NCI-H1436 treated with DMSO at 0.1 percent for 48 hours (cell line): ENCODE data around the gene ACO1.

Experiments used
- DNase-seq: peaks from one replicate; lab custom pipeline; 2025; lab: John Stamatoyannopoulos, UW

Gene ACO1

DNA sequence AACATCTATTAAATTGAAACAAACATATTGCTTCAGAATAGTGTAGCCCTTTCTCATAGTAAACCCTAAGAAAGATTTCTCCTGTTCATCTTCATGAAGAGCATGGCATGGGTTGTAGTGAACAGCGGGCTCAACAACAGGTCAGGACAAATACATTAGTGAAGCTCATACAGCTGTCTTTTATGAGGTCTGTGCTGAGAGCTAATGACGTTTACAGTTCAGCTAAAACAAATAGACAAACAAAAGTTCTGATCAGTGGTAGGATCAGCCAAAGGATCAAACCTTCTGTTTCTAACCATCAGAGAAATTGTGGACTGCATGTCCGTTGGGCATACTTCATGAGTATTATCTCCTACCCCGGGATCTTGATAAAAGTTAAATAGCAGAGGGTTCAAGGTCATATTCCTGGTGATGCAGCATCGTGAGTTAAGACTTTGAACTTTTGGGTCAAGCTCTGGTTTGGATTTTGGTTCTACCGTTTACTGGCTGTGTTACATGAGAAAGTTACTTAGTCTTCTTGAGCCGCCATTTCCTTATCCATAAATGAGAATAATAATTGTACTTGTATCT, 37.9 kb downstream of the ACO1 start:
- no peak for DNase-seq

DNA sequence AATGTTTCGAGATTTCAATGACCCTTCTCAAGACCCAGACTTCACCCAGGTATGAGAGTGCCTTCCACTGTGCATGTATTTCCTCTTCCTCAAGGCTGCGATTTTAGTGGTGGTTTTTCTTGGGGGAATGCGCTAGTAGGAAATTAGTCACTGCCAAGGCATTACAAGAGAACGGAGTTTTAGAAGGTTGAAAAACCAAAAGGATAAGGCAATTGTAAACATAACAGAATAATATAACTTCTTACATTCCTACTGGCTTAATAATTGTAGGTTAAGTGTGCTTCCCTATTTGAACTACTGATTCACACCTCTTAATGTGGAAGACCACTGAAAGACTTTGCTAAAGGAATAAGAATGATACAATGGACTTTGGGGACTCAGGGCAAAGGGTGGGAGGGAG, 38.9 kb downstream of the ACO1 start:
- no peak for DNase-seq

DNA sequence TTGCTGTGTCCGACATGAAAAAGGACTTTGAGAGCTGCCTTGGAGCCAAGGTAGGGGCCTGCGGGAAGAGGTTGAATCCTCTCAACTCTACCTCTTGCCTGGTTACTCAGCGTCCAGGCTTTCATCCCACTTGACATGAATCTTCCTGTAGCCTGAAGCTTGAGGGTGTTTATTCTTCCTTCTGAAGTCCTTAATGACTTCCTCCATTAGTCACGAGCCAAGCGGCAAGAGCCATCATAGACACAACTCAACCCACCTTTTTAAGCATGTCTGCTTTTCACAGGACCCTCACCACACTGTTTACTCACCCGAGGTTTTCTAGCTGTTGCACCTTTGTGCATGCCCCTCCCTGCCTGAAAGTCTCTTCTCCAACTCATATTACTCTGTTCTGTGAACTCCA, 40.2 kb downstream of the ACO1 start:
- no peak for DNase-seq

DNA sequence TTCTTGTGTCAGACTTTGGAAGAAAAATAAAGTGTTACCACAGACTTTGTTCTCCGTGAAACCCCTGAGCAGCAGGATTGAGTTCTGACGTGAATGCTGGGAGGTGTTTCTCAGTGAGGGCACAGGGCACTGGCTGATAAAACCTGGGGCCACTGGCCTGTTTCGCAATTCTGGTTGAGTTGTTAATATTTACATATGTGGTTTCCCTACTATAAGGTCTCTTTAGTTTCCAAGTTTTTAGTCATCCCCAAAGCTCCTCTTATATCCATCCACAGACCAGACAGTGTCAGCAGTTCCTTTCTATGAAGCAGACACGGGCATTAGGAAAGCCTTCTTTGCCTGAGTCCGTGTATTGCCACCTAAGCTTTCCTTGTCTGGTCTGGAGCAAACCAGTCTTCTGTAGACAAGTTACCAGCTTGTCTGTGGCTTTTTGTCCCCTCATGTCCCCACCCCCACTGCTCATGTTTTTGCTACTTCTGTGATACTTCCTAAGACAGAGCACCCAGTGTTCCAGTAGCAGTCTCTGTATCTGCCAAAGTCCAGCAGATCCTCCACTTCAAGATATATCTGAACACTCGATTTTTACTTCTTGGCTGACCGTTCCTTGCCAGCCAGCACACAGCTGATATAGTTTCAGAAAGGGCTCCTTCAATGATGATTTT, 42.0 kb downstream of the ACO1 start:
- DNase-seq = no peak

DNA sequence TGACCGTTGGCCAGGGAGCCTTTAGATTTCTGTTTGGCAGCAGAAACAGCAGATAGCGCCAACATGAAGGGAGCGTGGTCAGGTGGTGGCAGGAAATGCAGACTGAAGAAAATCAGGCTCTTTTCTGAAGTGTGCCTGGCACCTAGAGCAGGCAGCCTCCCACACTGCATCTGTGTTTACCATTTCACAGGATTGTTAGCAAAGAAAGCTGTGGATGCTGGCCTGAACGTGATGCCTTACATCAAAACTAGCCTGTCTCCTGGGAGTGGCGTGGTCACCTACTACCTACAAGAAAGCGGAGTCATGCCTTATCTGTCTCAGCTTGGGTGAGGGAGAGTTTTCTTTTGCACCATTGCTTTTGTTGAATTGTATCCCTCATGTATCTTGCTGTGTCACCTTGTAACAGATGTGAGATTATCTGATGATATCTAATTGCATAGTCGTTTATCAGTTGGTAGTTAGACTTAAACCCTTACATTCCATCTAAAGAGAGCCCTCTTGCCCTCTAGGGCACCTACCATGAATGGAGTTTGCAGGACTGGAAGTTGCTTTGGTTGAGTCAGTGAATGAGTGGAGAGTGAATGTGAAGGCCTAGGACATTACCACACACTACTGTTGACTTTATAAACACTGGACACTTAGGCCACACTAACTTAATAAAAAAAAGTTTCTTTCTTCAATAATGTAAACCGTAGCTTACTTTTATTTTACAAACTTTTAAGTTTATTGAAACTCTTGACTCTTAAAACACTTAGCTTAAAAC, 42.8 kb downstream of the ACO1 start:
- no peak for DNase-seq

DNA sequence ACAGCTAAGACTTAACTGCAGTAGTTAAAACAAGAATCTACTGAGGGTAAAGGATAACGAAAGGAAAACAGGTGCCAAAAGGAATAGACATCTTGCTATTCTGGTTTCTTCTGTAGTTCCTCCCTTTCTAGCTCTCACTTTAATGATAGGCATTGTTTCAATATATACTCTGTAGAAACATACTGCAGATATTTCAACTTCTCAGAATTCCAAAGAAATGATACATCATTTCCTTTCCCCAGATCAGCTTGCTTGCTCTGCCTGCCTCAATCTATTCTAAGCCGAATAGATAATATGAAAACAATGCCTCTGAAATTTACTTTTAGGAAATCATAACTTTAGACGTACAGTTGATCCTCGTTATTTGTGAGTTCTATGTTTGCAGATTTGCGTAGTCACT, 46.3 kb downstream of the ACO1 start:
- DNase-seq = no peak

DNA sequence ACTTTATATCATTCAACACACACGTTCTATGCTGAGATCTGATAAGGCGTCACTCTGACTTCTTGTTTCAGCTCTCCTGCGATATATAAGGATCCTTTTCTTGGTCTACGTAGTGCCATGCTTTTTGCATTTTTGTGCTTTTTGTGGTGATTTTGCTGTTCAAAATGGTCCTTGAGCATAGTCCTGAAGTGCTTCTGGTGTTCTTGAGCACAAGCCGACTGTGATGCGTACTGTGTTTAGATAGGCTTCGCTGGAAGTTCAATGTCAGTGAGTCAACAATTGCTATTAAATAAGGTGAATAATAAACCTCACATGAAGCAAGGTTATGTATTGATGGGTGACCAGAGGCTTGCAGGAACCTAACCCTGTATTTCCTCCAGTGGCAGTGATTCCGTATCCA, 46.8 kb downstream of the ACO1 start:
- DNase-seq = no peak

DNA sequence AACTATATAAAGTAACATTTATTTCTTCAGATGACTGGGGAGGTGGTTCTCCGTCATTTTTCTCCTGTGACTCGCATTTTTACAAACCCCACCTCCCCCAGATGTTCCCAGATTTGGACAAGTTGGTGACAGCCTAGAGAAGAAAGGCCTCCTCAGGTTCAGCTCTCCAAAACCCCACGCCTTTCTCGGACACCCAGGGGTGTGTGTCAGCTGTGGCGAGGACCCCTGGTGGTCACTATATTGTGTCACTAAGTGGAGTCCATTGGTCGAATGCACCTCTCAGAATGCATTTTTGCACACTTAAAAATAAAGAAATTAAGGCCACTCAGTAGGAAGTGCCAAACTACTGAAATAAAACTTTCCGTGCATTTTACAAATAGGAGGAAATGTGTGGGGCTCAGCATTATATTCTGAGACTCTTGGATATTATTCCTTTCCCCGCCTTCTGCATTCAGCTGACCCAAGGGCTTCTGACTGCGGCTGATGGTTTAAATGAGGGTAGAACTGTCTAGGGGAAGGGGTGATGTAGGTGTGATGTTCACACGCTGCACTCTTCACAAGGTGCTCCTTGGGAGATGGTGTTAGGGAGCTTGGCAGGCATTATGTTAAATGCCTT, 47.6 kb downstream of the ACO1 start:
- no peak for DNase-seq

DNA sequence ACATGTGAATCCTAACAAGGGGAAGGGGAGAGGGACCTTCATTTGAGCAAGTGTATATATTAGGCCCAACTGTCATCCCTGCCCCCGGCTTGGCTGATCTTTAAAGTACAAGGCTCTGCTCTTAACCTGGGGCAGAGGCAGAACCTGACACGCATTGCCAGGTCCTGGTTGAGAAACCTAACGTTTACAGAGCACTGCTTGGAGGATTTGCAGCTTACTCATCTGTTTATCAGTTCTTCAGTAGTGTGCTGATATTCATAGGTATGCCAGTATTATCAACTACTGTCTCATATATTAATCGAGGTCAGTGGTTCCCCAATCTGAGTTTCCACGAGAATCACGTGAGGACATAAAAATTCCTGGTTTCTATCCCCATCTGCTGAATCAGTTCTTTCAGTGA, 50.4 kb downstream of the ACO1 start:
- DNase-seq = no peak

DNA sequence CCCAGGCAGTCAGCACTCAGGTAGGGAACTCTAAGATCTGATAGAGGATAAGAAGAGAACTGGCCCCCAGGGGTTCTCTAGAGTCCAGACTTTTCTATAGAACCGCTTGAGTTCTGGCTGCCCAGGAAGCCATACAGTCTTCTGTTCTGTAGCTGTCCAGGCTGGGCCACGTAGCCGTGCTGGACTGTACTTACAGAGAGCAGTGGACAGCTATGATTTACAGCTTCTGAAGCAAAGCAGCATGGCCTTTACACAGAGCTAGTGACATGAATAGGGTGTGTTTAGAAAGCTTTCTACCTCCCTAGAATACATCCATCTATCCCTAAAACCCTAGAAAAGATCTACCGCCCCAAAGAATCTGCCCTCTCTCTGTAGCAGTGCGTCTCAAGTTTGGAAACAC, 57.2 kb downstream of the ACO1 start:
- DNase-seq = no peak

DNA sequence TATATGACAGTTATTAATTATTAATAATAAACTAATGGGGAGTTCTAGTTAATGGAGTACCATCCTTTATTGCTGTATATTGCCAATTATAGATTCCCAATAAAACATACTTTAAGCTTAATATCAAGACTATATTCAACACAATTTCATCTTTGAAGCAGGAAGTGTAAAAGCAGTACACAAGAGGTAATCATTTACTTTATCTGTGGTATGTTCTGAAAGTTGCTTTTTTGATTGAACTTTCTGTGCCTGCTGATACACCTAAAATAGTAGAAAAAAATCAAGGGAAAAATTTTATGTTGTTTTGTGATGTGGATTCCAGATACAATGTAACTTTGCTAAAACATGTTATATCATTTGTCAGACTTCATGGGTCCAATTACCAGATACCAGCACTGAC, 58.0 kb downstream of the ACO1 start:
- no peak for DNase-seq

DNA sequence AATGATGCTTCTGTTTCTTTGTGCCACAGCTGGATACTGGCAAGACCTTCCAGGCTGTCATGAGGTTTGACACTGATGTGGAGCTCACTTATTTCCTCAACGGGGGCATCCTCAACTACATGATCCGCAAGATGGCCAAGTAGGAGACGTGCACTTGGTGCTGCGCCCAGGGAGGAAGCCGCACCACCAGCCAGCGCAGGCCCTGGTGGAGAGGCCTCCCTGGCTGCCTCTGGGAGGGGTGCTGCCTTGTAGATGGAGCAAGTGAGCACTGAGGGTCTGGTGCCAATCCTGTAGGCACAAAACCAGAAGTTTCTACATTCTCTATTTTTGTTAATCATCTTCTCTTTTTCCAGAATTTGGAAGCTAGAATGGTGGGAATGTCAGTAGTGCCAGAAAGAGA, 65.5 kb downstream of the ACO1 start:
- no peak for DNase-seq

DNA sequence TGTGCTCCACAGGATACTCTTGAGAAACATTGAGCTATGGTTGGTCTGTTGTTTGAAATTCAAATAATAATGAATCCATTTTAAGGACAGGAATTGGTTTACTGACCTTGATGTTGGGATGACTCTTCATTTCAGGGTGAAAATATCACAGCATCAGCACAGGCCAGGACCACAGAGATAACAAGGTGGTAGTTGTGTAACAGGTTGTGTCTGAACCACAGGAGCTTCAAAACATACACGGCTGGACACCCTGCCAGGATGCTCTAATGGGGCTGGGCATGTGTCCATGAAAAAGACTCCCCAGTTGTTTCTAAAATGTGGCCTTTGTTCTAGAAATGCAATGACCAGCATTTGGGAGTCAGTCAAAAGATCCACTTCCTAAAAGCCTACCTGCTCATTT, 69.8 kb downstream of the ACO1 start:
- no peak for DNase-seq

DNA sequence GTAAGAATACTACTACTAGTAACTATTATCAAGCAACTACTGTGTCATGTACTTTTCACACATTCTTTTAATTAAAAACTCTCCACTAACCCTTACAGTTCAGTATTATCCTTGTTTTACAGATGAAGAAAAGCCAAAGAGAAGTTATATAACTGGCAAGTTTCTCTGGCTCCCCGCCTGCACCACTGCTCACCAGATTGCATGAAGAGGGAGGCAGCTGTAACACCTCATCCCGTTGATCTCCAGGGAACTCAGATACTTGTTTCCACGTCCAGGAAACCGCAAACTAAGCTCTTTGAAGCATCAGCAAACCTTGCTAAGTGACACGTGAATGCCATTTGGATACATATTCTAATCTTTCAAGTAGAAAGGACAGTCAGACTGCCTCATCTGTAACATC, 71.3 kb downstream of the ACO1 start:
- no peak for DNase-seq

DNA sequence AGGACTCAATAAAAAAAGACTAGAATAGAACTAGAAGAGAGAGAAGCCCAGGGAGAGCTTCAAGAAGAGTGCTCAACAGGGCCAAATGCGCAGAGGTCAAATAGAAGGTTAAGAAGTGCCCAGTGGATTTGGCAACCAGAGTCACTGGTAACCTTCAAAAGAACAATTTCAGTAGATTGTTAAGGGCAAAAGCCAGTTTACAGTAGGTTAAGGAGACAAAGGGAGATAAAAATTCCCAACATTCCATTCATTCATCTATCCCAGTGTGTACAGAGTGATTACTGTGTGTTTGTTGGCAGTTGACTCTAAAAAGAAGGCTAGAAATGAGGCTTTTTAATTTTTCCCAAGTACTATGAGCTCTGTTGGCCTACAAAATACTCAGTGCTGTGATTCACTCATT, 72.1 kb downstream of the ACO1 start:
- DNase-seq = no peak

DNA sequence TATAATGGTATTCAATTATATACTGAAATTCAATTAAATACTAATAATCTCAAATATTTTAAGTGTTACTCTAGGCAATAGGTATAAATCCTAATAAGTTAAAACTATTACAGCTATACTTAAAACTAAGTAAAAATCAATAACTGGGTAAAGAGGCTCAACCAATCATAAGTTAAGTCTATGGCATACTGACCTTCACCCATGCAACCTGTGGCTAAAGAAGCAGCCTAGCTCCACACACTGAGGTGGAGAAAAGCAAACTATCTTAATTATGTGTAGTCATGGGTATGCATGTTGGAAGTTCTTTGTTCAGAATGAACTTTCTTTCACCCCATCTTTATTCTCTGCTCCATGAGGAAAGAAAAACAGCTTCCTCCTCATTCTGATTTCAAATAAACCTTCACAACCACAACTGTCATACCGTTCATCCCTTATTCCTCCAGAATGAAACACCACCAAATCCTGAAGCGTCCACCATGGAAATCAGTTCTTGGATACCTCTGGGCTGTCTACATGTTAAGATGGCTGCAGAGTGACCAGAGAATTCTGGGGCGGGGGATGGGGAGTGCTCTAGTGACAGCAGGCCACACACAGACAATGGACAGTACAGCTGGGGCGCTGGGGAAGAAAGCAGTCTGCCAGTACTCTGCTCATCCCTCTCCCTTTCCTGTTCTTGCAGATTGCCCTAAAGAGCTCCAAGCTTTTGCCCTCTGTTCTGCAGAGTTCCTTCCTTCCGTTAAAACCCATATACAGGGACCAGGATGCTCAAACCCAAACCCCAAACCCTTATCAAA, 79.3 kb downstream of the ACO1 start:
- DNase-seq = no peak

DNA sequence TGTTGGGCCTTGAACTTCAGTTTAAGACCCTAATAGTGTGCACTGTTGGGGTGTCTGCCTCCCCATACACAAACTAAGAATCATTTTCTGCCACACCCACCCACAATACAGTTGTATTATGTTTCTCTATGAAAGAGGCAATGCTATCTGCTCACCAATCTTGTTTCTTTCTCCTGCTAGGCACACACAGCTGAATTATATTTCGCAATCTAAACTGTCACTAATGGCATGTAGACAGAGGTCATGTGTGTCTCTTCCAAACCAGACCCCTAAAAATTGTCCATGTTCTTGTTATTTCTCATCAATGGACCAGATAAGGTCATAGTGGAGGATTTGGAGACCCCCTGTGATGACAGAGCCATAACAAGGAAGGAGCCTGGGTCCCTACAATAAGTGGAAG, 84.3 kb downstream of the ACO1 start:
- no peak for DNase-seq

DNA sequence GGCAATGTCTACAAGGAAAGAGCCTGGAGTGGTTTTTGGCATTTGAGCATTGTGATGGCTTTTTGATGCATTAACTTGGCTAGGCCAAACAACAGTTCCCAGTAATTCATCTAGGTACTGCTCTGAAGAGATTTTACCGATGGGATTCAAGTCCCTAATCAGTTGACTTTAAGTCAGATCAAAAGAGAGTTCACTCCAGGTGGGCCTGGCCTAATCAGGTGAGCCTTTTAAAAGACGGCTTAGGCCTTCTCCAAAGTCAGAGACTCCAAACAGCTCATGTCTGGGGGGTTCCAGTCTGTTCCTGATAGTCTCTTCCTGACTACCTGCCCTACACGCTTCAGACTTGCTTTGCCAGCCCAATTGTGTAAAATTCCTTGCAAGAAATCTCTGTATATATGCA, 87.9 kb downstream of the ACO1 start:
- DNase-seq = no peak

DNA sequence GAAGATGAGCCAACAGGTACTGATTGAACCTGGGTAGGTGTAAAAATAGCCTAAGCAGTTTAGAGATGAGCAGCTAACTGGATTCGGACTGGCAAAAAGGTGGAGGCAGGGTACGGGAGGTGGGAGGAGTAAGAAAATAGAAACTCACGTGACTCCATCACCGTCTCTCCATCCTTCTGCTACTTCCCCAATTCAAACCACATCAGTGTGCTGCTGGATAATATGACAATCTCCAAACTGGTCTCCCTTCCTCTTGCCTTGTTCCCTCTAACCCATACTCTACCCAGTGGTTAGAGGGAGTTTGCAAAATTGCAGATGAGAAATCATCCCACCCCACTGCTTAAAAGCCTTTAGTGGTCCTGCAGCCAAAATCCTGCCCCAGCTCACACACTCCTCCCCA, 98.9 kb downstream of the ACO1 start:
- no peak for DNase-seq

DNA sequence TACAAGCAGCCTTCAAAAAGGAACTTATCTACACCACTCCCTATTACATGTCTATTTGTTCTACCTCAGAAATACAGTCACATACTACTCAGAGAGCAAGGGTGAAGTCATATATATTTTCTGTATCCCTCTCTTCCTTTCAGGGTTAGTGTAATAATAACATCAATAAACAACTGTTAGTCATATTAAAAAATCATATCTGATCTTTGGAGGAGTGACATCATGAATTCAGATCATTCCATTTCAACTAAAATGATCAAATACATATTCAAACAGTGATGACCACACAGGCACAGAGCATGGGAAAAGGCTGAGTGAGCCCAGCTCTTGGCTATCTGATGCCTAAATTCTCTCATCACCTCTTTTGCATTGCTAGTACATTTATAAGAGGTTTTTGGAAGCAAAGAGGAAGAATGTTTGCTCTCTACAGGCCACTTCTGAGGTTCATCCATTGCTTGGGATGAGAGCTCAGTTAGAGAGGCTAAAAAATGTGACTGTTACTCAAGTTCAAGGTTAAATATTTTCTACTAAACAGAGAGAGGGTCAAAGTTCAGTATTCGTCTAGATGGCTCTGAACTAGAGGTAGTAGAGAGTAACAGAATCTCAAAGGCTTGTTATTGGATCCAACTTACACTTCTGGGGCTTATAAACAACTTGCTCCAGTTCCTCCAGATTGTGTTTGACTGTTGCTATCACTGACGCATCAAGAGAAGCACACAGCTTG, 102.6 kb downstream of the ACO1 start:
- DNase-seq = no peak

DNA sequence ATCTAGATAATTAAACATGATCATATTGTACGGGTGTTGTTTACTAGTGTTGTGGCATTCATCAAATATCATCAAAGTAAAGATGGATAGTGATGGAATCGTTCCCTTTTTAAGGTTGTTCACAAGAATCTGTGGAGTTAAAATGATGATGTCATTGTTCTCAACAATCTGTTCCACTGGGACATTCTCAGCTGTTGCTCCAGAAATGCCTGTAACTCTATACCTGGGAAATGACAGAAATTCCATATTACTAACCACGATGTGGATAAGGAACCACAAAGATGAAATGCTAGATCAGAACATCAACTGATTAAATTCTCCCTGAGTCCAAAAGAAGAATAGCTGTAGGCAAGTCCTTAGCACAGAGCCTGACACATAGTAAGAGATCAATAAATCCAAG, 103.5 kb downstream of the ACO1 start:
- DNase-seq = no peak

DNA sequence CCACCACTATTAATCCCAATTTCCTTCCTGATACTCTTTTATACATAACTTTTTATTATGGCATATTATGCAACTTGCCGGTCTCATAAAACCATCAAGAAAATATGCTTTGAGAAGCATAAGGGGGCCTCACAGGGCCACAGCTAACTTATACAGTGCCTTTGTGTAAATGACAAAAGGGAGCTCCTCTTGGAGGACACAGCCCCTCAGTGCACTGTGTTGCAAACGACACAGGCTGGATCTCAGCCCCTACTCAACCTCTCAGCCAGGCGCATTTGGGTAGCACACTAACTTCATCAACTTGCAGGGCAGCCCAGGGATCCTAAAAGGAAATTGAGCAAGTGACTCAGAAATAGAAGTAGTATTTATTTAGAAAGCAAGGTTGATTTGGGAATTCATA, 106.2 kb downstream of the ACO1 start:
- DNase-seq = no peak
